Mammary epithelial cell (primary cell): ENCODE data around the gene C14orf119.

Experiments used
- CTCF ChIP-seq, 2 donors: IDR thresholded peaks in 1 of 2; conservative IDR thresholded peaks in 1 of 2; 2 replicates each; pipeline ENCODE4 v1.5.1; 2011 to 2012; ENCODE audit warnings: inconsistent platforms in 2 of 2, low read length in 2 of 2, mild to moderate bottlenecking in 2 of 2, control low read depth in 1 of 2, low read depth in 1 of 2; ENCODE audit not compliant: insufficient read depth in 1 of 2; ENCODE audit errors: extremely low read depth in 1 of 2
- EZH2 ChIP-seq: IDR thresholded peaks from 2 replicates; pipeline ENCODE4 v1.6.1; 2012; ENCODE audit warnings: low read length, inconsistent platforms, borderline replicate concordance

DNA sequence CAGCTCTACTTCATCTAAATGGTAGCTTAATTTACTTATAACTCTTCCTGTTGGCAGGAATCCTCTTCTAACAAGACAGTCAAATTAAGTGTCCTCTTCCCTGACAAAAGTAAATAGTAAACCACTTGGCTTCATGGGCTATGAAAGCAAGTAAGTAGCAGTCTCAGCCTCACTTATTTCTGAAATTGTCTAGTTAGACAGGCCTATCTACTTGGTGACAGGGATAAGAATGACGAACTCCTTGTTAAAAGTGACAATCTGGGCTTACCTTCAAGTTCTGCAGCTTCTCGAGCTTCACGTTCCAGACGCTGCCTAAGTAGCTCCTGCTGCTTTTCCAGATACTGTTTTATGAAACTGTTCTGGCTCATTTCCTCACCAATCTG lies 5.1 kb upstream of the C14orf119 start:
- TF ChIP-seq CTCF (conservative IDR thresholded peaks at IDR 0.05 in 1 of 2, IDR thresholded peaks at IDR 0.05 in 1 of 2; ENCODE audit: extremely low read depth in 1 of 2, insufficient read depth in 1 of 2, low read depth in 1 of 2, low read length in 2 of 2) (no peak), EZH2 (no peak)
